ENCODE data around the gene HEPH. TPM values are rescaled to one million over a fixed set of nuclear protein-coding genes. Genes with fewer than 3 reads are reported as not detected.

HEPH gene
- total RNA-seq, 1 experiment from 2014 or later, result 31.7 TPM

- no peak for TF ChIP-seq ZNF425 (CRISPR knock-in tag; conservative IDR thresholded peaks at IDR 0.05)
- no peak for TF ChIP-seq E2F1 (CRISPR knock-in tag; IDR thresholded peaks at IDR 0.05)
- no peak for TF ChIP-seq ZNF281 (CRISPR knock-in tag; IDR thresholded peaks at IDR 0.05)
- no peak for TF ChIP-seq PRDM15 (CRISPR knock-in tag; IDR thresholded peaks at IDR 0.05)
- TF ChIP-seq FOXK1 (CRISPR knock-in tag; IDR thresholded peaks at IDR 0.05), result no peak
- TF ChIP-seq SP1 (CRISPR knock-in tag; conservative IDR thresholded peaks at IDR 0.05), result no peak
- TF ChIP-seq MYBL2 (CRISPR knock-in tag; IDR thresholded peaks at IDR 0.05), result no peak
- TF ChIP-seq AFF4 (CRISPR knock-in tag; IDR thresholded peaks at IDR 0.05; ENCODE audit: borderline replicate concordance), result no peak
- DNase-seq (ENCODE audit: low spot score), result no peak
- Mint-ChIP-seq H3K36me3 (no peaks in the 10 kb centered on the region), H3K4me1 (peaks cover 8% of the 10 kb centered on the region), H3K4me3 (no peak overlapping the region), H3K27me3 (ENCODE audit: low read depth) (no peaks in the 10 kb centered on the region), H3K9me3 (no peaks in the 10 kb centered on the region), H3K27ac (no peak overlapping the region)
- ChIA-PET POLR2A (no interaction called here), CTCF (no interaction called here)
- ATAC-seq, result no peak
These were observed 1.7 kb upstream of the HEPH start for GRCh38 chrX:66162331-66162822.

- Mint-ChIP-seq H3K27me3 (ENCODE audit: low read depth) (no peaks in the 10 kb centered on the region), H3K4me3 (no peak overlapping the region), H3K4me1 (peaks cover 8% of the 10 kb centered on the region), H3K36me3 (peaks cover 4% of the 10 kb centered on the region), H3K27ac (no peak overlapping the region), H3K9me3 (no peaks in the 10 kb centered on the region)
- ATAC-seq, result no peak
- CTCF ChIA-PET, result no interaction called here
- DNase-seq (ENCODE audit: low spot score), result no peak
- POLR2A ChIA-PET, result no interaction called here
- TF ChIP-seq STAT6 (CRISPR knock-in tag; conservative IDR thresholded peaks at IDR 0.05; ENCODE audit: low read depth) (no peak), MYBL2 (CRISPR knock-in tag; IDR thresholded peaks at IDR 0.05) (no peak), MLX (CRISPR knock-in tag; IDR thresholded peaks at IDR 0.05) (no peak), HMGXB4 (CRISPR knock-in tag; IDR thresholded peaks at IDR 0.05) (no peak), NR2C2 (CRISPR knock-in tag; IDR thresholded peaks at IDR 0.05) (no peak), OVOL2 (CRISPR knock-in tag; IDR thresholded peaks at IDR 0.05; ENCODE audit: borderline replicate concordance) (no peak), ZNF396 (CRISPR knock-in tag; IDR thresholded peaks at IDR 0.05; ENCODE audit: borderline replicate concordance) (no peak)
These were observed 600 bp upstream of the HEPH start for GRCh38 chrX:66163447-66163846.

All from WTC11 (cell line).